Measurements from ENCODE around the gene ZNRF3. TPM values are rescaled to one million over a fixed set of nuclear protein-coding genes. Genes with fewer than 3 reads are reported as not detected.

Gene ZNRF3
- total RNA-seq, 6 donors from 2014 or later: 11.4 to 16.9 (median 14.4) TPM

- DNase-seq: peak; percentile 83 to 88
- 3 to 4% methylated on average over 13 to 28 of the region's 32 CpGs for WGBS, 2 donors
- Histone ChIP-seq H3K36me3 (no peaks in the 10 kb centered on the region), H3K27ac (peak overlapping the region; percentile 81 to 90 (median 86)), H3K9me3 (no peaks in the 10 kb centered on the region), H3K27me3 (no peaks in the 10 kb centered on the region), H3K4me3 (peak overlapping the region; percentile 19 to 57 (median 48)), H3K4me1 (peaks cover 26 to 45% (median 40%) of the 10 kb centered on the region in 4 donors)
- TF ChIP-seq POLR2AphosphoS5 (IDR thresholded peaks at IDR 0.05) (peak in 1 of 2 donors; percentile 52), POLR2A (IDR thresholded peaks at IDR 0.05) (no peak), EP300 (IDR thresholded peaks at IDR 0.05) (peak in 1 of 4 donors; percentile 71), CTCF (IDR thresholded peaks at IDR 0.05) (no peak)
- ATAC-seq (ENCODE audit: low FRiP score in 2 of 2): peak; percentile 67 to 86
Observed at GRCh38 chr22:29030618-29031226, 147.3 kb downstream of the ZNRF3 start.

- H3K9me3 ChIP-seq: no peaks in the 10 kb centered on the region
- H3K4me1 ChIP-seq: peaks cover 26 to 45% (median 40%) of the 10 kb centered on the region in 4 donors
- peak overlapping the region; percentile 81 to 90 (median 86) for H3K27ac ChIP-seq
- 24 to 30% methylated on average over 11 to 18 of the region's 18 CpGs for WGBS, 2 donors
- peak overlapping the region in 3 of 4 donors; percentile 44 to 57 (median 51) for H3K4me3 ChIP-seq
- ATAC-seq (ENCODE audit: low FRiP score in 2 of 2) (peak; percentile 86 to 94), DNase-seq (peak; percentile 46 to 88)
- no peaks in the 10 kb centered on the region for H3K27me3 ChIP-seq
- no peaks in the 10 kb centered on the region for H3K36me3 ChIP-seq
- TF ChIP-seq POLR2A (IDR thresholded peaks at IDR 0.05) (no peak), POLR2AphosphoS5 (IDR thresholded peaks at IDR 0.05) (peak; percentile 59 to 63), EP300 (IDR thresholded peaks at IDR 0.05) (peak in 2 of 4 donors; percentile 32 to 79), CTCF (IDR thresholded peaks at IDR 0.05) (peak in 1 of 6 experiments; percentile 16)
Observed at GRCh38 chr22:29031227-29032011, 148.0 kb downstream of the ZNRF3 start.

- WGBS, 2 donors: 74 to 78% methylated on average over 8 of the region's 8 CpGs
- no peak for TF ChIP-seq EP300 (IDR thresholded peaks at IDR 0.05)
- TF ChIP-seq CTCF (IDR thresholded peaks at IDR 0.05): no peak
- TF ChIP-seq POLR2AphosphoS5 (IDR thresholded peaks at IDR 0.05): no peak
- no peak for TF ChIP-seq POLR2A (IDR thresholded peaks at IDR 0.05)
- Histone ChIP-seq H3K27ac (peak overlapping the region; percentile 81 to 90 (median 86)), H3K4me1 (peaks cover 26 to 47% (median 40%) of the 10 kb centered on the region in 4 donors), H3K27me3 (no peaks in the 10 kb centered on the region), H3K4me3 (peak overlapping the region in 1 of 4 donors; percentile 8), H3K36me3 (no peaks in the 10 kb centered on the region), H3K9me3 (no peaks in the 10 kb centered on the region)
- ATAC-seq (ENCODE audit: low FRiP score in 2 of 2) (no peak), DNase-seq (no peak)
Observed at GRCh38 chr22:29032014-29032475, 148.7 kb downstream of the ZNRF3 start.

GRCh38 chr22:29032584-29032983, 149.2 kb downstream of the ZNRF3 start:
- no peaks in the 10 kb centered on the region for H3K27me3 ChIP-seq
- TF ChIP-seq EP300 (IDR thresholded peaks at IDR 0.05): peak in 1 of 4 donors; percentile 73
- TF ChIP-seq CTCF (IDR thresholded peaks at IDR 0.05): no peak
- TF ChIP-seq POLR2AphosphoS5 (IDR thresholded peaks at IDR 0.05): peak; percentile 35 to 47
- peaks cover 26 to 53% (median 40%) of the 10 kb centered on the region in 4 donors for H3K4me1 ChIP-seq
- peak in 1 of 2 donors; percentile 47 for DNase-seq
- no peaks in the 10 kb centered on the region for H3K36me3 ChIP-seq
- no peaks in the 10 kb centered on the region for H3K9me3 ChIP-seq
- ATAC-seq (ENCODE audit: low FRiP score in 2 of 2): no peak
- peak overlapping the region; percentile 81 to 90 (median 86) for H3K27ac ChIP-seq
- 42 to 44% methylated on average over 2 of the region's 2 CpGs for WGBS, 2 donors
- H3K4me3 ChIP-seq: no peak overlapping the region

All from upper lobe of left lung (tissue), 6 donors.